ENCODE data around the gene PALMD.

DNA sequence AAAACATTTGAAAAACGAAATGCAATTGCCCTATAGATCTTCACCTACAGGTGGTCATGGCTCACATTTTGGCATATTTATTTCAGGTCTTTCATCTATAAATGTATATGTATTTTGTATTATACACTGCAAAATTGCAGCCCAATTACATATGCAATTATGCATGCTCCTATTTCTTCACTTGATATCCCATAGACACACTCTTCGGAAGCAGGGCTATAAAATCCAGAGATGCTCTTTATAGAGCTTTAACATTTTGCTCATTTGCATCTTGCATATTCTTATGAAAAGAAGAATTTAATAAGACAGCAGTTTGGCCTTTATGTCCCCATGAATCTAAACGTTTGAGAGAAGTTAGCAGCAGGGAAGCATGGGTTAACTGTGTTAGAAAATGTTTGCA, 44.7 kb upstream of the PALMD start:
- TF ChIP-seq POLR2A (IDR thresholded peaks at IDR 0.05) = no peak
- TF ChIP-seq, protein P1, sequence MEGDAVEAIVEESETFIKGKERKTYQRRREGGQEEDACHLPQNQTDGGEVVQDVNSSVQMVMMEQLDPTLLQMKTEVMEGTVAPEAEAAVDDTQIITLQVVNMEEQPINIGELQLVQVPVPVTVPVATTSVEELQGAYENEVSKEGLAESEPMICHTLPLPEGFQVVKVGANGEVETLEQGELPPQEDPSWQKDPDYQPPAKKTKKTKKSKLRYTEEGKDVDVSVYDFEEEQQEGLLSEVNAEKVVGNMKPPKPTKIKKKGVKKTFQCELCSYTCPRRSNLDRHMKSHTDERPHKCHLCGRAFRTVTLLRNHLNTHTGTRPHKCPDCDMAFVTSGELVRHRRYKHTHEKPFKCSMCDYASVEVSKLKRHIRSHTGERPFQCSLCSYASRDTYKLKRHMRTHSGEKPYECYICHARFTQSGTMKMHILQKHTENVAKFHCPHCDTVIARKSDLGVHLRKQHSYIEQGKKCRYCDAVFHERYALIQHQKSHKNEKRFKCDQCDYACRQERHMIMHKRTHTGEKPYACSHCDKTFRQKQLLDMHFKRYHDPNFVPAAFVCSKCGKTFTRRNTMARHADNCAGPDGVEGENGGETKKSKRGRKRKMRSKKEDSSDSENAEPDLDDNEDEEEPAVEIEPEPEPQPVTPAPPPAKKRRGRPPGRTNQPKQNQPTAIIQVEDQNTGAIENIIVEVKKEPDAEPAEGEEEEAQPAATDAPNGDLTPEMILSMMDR (IDR thresholded peaks at IDR 0.05) = no peak
